ENCODE measurements around the gene DUSP7.
"Not testable (repeated sequence)": the region's sequence is repeated elsewhere in the genome, so short reads cannot be mapped to it uniquely, and the experiment has no call there.

Gene DUSP7

DNA sequence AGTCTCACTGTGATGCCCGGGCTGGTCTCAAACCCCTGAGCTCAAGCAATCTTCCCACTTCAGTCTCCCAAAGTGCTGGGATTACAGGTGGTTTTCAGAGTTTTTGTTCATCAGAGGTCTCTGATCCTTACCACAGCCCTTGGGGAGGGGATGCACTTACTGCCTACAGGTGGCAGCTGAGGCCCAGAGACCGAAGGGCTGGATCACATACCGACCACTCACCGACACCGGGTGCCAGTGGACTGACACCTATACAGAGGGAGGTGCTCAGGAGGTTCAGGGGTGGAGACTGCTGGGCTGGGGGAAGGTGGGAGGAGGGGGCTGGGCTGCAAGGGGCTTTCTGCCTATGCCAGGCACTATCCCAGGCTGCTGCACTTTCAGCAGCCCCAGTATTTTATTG is 19.5 kb downstream of the DUSP7 start:
- Mint-ChIP-seq H3K36me3 (ENCODE audit: low read depth) (no peaks in the 10 kb centered on the region), H3K4me3 (no peak overlapping the region), H3K27ac (no peak overlapping the region), H3K9me3 (no peaks in the 10 kb centered on the region), H3K4me1 (ENCODE audit: low read depth) (no peaks in the 10 kb centered on the region), H3K27me3 (ENCODE audit: low read depth) (no peaks in the 10 kb centered on the region)

DNA sequence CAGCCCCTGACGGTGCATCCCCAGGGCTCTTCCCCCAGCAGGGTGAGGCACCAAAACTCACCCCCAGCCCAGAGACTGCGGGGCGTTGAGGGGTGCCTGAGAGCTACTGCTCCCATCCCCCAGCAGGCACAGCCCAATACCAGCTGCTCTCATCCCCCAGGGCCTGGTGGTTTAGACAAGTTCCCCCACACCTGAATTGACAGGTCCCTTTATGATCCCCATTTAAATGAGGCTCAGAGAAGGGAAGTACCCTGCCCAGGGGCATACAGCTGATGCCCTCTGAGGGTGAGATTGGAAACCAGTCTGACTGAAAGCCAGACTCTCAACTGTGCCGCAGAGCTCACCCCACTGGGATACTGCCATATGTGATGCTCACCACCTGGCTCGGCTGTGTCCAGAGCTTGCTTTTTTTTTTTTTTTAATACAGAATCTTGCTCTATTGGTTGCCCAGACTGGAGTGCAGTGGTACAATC is 20.1 kb downstream of the DUSP7 start:
- no peaks in the 10 kb centered on the region for H3K27me3 Mint-ChIP-seq (ENCODE audit: low read depth)
- H3K27ac Mint-ChIP-seq: no peak overlapping the region
- H3K36me3 Mint-ChIP-seq (ENCODE audit: low read depth): no peaks in the 10 kb centered on the region
- H3K4me1 Mint-ChIP-seq (ENCODE audit: low read depth): no peaks in the 10 kb centered on the region
- no peak overlapping the region for H3K4me3 Mint-ChIP-seq
- H3K9me3 Mint-ChIP-seq: no peaks in the 10 kb centered on the region

DNA sequence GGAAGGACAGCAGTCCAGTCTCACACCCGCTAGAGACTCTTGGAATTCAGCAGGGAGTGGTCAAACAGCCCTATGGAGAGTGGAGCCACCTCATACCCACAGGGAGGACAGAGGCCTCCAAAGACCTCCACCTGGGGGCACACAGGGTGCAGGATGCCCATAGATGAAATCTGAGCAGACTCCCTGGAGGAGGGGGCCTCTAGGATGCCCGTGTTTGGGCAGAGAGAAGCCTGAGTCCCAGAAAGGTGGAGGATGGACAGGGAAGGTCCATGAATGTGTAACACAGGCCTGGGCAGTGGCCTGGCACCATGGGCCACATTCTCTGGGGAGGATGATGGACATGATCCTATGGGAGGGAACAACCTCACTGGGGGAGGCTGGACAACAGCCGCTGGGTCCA is 21.7 kb downstream of the DUSP7 start:
- no peak overlapping the region for H3K27ac Mint-ChIP-seq
- H3K4me1 Mint-ChIP-seq (ENCODE audit: low read depth): no peaks in the 10 kb centered on the region
- H3K36me3 Mint-ChIP-seq (ENCODE audit: low read depth): no peaks in the 10 kb centered on the region
- no peaks in the 10 kb centered on the region for H3K27me3 Mint-ChIP-seq (ENCODE audit: low read depth)
- H3K9me3 Mint-ChIP-seq: no peaks in the 10 kb centered on the region
- H3K4me3 Mint-ChIP-seq: no peak overlapping the region

DNA sequence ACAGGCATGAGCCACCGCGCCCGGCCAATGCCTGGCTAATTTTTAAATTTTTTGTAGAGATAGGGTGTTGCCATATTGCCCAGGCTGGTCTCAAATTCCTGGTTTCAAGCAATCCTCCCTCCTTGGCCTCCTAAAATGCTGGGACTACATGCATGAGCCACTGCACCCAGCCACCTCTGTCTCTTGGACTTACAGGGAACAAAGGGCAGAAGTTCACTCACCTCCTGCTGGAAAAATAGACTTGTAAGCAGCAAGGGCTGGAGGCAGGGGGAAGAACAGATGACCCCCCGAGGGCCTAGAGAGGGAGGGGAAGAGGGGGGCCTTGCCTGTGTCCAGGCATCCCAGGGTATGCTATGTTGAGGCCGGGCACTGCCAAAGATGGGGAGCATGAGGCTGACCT is 22.2 kb downstream of the DUSP7 start:
- Mint-ChIP-seq H3K27ac (no peak overlapping the region), H3K4me3 (no peak overlapping the region), H3K4me1 (ENCODE audit: low read depth) (no peaks in the 10 kb centered on the region), H3K9me3 (no peaks in the 10 kb centered on the region), H3K36me3 (ENCODE audit: low read depth) (no peaks in the 10 kb centered on the region), H3K27me3 (ENCODE audit: low read depth) (no peaks in the 10 kb centered on the region)

DNA sequence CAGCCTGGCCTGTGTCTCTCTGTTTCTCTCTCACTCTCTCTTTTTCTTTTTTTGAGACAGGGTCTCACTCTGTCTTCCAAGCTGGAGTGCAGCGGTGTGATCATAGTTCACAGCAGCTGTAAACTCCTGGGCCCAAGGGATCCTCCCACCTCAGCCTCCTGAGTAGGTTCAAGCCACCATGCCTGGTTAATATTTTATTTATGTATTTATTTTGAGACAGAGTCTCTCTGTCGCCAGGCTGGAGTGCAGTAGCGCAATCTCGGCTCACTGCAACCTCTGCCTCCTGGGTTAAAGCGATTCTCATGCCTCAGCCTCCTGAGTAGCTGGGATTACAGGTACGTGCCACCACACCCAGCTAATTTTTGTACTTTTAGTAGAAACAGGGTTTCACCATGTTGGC is 22.6 kb downstream of the DUSP7 start:
- H3K9me3 Mint-ChIP-seq; H3K27ac Mint-ChIP-seq; H3K27me3 Mint-ChIP-seq (ENCODE audit: low read depth); H3K36me3 Mint-ChIP-seq (ENCODE audit: low read depth); H3K4me3 Mint-ChIP-seq; H3K4me1 Mint-ChIP-seq (ENCODE audit: low read depth): not testable (repeated sequence)

DNA sequence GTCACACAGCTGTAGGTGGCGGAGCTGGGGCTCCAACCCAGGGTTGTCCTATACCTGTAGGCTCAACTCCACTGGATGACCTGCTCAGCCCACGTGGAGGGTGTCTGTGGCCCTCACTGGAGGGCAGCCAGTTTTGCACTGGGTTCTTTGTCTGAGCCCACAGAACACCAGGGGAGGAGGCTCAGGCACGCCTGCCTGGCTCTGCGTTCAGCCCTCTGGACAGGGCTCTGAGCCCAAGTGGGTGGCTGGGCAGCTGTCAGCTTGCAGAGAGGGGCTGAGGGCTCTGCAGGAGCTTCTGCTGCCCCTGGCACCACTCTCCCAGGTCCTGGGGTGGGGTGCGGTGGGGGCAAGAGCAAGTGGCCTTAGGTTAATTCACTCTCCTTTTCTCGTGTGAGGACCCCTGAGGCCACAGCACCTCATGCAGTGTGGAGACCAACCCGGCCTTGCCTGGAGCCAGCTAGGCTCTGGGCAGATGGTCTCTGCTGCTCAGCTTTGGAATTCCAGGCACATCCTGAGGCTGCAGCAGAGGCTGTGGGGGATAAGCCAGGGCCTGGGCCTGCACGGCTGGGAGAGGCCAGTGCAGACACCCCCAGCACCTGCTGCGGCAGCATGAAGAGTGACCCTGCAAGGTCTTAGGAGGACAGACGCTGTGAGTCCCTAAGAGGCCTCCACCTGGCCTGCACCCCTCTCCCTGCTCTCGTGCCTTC is 23.5 kb downstream of the DUSP7 start:
- Mint-ChIP-seq H3K36me3 (ENCODE audit: low read depth) (no peaks in the 10 kb centered on the region), H3K4me3 (no peak overlapping the region), H3K4me1 (ENCODE audit: low read depth) (no peaks in the 10 kb centered on the region), H3K9me3 (no peaks in the 10 kb centered on the region), H3K27ac (no peak overlapping the region), H3K27me3 (ENCODE audit: low read depth) (no peaks in the 10 kb centered on the region)

DNA sequence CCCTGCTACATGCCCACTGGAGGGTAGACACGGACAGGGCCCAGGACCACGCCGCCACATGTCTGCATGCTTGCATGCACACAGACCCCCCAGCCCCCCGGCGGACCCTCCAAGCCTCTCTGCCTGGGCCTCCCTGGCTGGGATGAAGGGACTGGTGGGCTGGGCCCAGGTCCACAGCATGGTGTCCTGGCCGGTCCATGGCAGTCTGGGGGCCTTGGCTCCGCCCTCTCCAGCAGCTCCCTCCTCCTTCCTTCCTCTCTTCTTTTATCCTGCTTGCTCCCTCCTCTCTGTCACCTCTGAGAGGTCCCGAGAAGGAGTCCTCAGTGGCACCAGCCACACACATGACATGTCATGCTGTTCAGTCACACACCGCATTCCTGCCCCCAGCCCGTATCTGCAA is 24.5 kb downstream of the DUSP7 start:
- H3K27ac Mint-ChIP-seq: no peak overlapping the region
- no peak overlapping the region for H3K4me3 Mint-ChIP-seq
- H3K27me3 Mint-ChIP-seq (ENCODE audit: low read depth): no peaks in the 10 kb centered on the region
- H3K4me1 Mint-ChIP-seq (ENCODE audit: low read depth): no peaks in the 10 kb centered on the region
- H3K36me3 Mint-ChIP-seq (ENCODE audit: low read depth): no peaks in the 10 kb centered on the region
- no peaks in the 10 kb centered on the region for H3K9me3 Mint-ChIP-seq

DNA sequence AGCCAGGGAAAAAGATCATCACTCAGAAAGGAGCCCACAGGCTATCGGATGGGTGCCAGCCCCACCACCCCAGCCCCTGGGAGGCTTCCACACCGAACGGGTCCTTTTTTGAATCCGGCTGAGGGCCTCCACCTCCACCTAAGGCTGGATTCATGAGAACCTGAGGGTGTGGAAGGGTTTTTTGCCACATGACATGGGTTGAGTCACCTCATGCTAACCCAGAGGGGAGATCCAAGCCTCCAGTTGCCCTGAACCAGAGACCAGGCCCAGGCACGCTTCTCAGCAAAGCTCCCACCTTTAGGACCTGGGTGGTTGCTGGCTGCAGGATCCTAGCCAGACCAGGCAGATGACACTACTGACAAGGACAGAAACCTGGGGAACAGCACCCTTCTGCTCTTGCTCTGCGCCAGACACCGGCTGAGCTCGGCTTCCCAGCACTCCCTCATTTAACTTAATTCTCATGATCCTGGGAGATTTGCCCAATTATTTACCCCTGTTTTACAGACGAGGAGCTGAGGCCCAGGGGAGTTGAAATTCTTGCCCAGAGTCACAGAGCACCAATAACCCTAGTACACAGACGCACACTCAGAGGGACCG is 25.6 kb downstream of the DUSP7 start:
- no peak overlapping the region for H3K4me3 Mint-ChIP-seq
- H3K27me3 Mint-ChIP-seq (ENCODE audit: low read depth): no peaks in the 10 kb centered on the region
- no peaks in the 10 kb centered on the region for H3K36me3 Mint-ChIP-seq (ENCODE audit: low read depth)
- no peaks in the 10 kb centered on the region for H3K4me1 Mint-ChIP-seq (ENCODE audit: low read depth)
- H3K27ac Mint-ChIP-seq: no peak overlapping the region
- no peaks in the 10 kb centered on the region for H3K9me3 Mint-ChIP-seq

DNA sequence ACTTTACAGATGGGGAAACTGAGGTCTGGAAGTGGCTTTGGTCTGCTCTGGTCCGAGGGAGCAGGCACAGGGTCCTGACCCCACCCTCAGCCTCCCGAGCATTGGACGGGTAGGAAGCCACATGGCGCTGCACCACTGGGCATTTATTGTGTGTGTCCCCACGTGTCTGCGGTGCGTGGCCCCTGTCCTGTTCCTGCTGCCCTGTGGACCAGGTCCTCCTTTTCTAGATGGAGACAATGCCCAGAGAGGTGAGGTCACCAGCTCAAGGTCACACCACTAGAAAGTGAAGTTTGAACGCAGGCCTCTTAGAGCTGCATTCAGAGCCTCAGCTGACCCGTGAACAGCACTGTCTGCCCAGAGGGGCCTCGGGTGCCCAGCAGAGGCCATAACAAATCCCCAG is 26.8 kb downstream of the DUSP7 start:
- Mint-ChIP-seq H3K27me3 (ENCODE audit: low read depth) (no peaks in the 10 kb centered on the region), H3K27ac (no peak overlapping the region), H3K36me3 (ENCODE audit: low read depth) (no peaks in the 10 kb centered on the region), H3K4me1 (ENCODE audit: low read depth) (no peaks in the 10 kb centered on the region), H3K4me3 (no peak overlapping the region), H3K9me3 (no peaks in the 10 kb centered on the region)

DNA sequence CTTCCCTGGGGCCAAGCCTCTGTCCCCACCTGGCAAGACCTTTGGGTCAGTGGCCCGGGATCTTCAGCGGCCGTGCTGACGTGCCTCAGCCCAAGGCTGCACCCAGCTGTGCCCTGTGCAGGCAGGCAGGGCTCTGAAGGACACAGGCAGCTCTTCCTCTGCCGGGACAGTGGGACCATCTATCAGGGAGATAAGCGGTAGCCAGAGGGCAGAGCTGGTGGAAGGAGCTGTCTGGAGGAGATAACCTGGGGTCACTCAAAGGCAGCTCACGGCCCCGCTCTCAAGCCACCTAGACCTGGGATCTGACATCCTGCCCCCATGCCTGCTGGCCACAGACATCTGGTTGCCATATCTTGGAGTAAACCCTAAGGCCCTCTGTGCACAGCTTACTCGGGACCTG is 27.3 kb downstream of the DUSP7 start:
- no peak overlapping the region for H3K4me3 Mint-ChIP-seq
- H3K27me3 Mint-ChIP-seq (ENCODE audit: low read depth): no peaks in the 10 kb centered on the region
- H3K27ac Mint-ChIP-seq: no peak overlapping the region
- no peaks in the 10 kb centered on the region for H3K36me3 Mint-ChIP-seq (ENCODE audit: low read depth)
- no peaks in the 10 kb centered on the region for H3K9me3 Mint-ChIP-seq
- peaks cover 2% of the 10 kb centered on the region for H3K4me1 Mint-ChIP-seq (ENCODE audit: low read depth)

DNA sequence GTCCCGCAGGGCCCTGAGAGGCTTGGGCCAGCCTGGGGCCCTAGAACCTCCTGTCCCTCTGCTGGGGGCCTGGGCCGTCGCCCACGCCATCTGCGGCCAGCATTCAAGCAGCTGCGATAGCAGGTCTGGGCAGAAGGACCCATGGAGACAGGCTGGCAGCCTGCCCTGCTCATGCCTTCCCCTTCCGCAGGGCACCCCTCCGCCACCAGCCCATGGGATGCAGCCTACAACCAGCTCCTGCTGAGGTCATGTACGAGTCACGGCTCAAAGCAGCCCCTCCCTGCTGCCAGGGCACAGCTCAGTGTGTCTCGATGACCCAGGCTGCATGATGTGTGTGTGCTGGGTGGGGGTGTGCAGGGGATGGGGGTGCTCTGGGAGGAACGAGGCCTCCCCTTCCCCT is 27.8 kb downstream of the DUSP7 start:
- Mint-ChIP-seq H3K4me1 (ENCODE audit: low read depth) (peaks cover 2% of the 10 kb centered on the region), H3K27me3 (ENCODE audit: low read depth) (no peaks in the 10 kb centered on the region), H3K36me3 (ENCODE audit: low read depth) (no peaks in the 10 kb centered on the region), H3K27ac (no peak overlapping the region), H3K9me3 (no peaks in the 10 kb centered on the region), H3K4me3 (no peak overlapping the region)

DNA sequence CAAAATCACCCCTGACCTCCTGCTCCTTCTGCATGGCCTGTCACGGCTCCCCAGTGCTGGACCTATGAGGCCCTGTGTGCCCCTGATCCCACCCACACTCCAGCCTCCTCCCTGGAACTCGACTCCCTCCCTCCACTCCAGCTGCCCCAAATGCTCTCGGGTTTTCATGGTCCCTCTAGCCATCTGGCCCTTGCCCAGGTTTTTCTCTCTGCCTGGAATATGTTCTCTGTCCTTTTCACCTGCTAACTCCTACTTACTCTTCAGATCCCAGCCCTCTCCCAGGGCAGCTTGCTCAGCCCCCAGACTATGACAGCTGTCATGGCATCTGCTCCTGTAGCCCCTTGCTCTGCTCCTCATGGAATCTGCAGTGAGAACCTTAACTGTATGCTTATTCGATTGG is 30.3 kb downstream of the DUSP7 start:
- Mint-ChIP-seq H3K4me1 (ENCODE audit: low read depth) (peaks cover 2% of the 10 kb centered on the region), H3K27ac (no peak overlapping the region), H3K9me3 (no peaks in the 10 kb centered on the region), H3K4me3 (no peak overlapping the region), H3K27me3 (ENCODE audit: low read depth) (no peaks in the 10 kb centered on the region), H3K36me3 (ENCODE audit: low read depth) (no peaks in the 10 kb centered on the region)

DNA sequence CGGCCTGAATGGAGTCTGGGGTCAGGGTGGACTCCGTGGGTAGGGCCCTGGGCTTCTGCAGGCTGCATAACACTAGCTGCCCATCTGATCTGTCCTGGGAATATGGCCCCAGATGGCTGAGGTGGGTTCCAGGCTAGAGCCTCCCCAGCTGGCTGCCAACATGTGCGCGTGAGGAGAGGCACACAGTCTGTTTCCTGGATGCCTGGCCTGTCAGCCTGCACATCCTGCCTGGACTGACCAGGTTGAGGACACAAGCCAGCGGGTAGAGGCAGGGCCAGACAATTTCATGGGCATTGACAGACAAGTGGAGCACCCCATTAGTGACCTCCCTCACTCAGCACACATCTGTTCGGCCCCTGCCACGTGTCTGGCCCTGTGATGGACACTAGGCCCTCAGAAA is 30.9 kb downstream of the DUSP7 start:
- no peak overlapping the region for H3K27ac Mint-ChIP-seq
- no peaks in the 10 kb centered on the region for H3K9me3 Mint-ChIP-seq
- peaks cover 2% of the 10 kb centered on the region for H3K4me1 Mint-ChIP-seq (ENCODE audit: low read depth)
- no peaks in the 10 kb centered on the region for H3K27me3 Mint-ChIP-seq (ENCODE audit: low read depth)
- no peak overlapping the region for H3K4me3 Mint-ChIP-seq
- H3K36me3 Mint-ChIP-seq (ENCODE audit: low read depth): no peaks in the 10 kb centered on the region

DNA sequence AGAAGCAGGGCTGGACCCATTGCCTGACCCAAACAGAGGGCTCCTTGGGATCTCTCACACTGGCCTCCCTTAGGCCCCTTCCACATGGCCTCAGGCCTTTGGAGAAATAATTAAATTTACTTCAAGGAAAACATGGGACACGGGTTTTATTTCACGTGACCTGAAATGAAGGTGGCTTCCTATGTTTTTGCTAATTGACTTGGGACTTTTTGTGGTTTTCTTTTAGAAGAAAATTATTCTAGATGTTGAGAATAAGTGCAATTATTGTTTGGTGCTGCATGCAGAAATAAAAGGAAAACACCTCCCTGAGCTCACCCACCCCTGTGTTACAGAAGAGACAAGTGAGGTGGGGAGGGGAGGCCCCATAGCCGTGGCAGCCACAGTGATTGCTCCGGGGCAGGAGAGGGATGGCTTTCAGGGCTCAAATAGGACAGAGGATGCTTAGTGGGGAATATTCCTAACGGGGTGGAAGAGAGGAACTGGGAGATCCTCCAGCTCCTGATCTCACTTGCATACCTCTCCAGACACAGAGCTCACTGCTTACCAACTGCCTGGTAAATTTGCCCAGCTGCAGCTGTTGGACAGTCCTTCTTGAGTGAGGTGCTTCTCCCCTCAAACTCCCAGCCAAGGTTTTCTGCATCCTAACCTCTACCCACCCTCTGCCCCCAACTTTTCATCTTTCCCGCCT is 31.5 kb downstream of the DUSP7 start:
- Mint-ChIP-seq H3K4me3 (no peak overlapping the region), H3K4me1 (ENCODE audit: low read depth) (peaks cover 2% of the 10 kb centered on the region), H3K27ac (no peak overlapping the region), H3K9me3 (no peaks in the 10 kb centered on the region), H3K27me3 (ENCODE audit: low read depth) (no peaks in the 10 kb centered on the region), H3K36me3 (ENCODE audit: low read depth) (no peaks in the 10 kb centered on the region)

Data from T-helper 1 cell treated with Interleukin-12 subunit alpha and Interleukin-12 subunit beta and Interleukin-4 antibody, amounts not matched to agents 30 μg/mL and 1 μg/mL, for 36 hours (primary cell).